Ovary (tissue), 3 donors: ENCODE data around the gene CSMD2.

Source experiments
- EP300 ChIP-seq: sonication (generic); formaldehyde crosslinking; IDR thresholded peaks from one replicate; pipeline ENCODE4 v1.6.1; 2017; ENCODE audit warnings: antibody characterized with exemption
- POLR2A ChIP-seq: fragments of 450-650 bp; IDR thresholded peaks from one replicate; pipeline ENCODE4 v1.6.1; 2017; ENCODE audit warnings: antibody characterized with exemption, mild to moderate bottlenecking, moderate library complexity
- TF ChIP-seq, protein P1 (sequence below), 3 donors: fragments of 450-650 bp in 2 of 3; fragments of 200-600 bp in 1 of 3; IDR thresholded peaks; one replicate each; pipeline versions ENCODE4 v1.5.1 to v1.8.0; 2016 to 2022; ENCODE audit warnings: antibody characterized with exemption in 3 of 3, mild to moderate bottlenecking in 1 of 3
- donor health status: DM: no; HTN: no; CAD: no.

GRCh38 chr1:33997127-33998036, 167.6 kb downstream of the CSMD2 start:
- TF ChIP-seq, protein P1, sequence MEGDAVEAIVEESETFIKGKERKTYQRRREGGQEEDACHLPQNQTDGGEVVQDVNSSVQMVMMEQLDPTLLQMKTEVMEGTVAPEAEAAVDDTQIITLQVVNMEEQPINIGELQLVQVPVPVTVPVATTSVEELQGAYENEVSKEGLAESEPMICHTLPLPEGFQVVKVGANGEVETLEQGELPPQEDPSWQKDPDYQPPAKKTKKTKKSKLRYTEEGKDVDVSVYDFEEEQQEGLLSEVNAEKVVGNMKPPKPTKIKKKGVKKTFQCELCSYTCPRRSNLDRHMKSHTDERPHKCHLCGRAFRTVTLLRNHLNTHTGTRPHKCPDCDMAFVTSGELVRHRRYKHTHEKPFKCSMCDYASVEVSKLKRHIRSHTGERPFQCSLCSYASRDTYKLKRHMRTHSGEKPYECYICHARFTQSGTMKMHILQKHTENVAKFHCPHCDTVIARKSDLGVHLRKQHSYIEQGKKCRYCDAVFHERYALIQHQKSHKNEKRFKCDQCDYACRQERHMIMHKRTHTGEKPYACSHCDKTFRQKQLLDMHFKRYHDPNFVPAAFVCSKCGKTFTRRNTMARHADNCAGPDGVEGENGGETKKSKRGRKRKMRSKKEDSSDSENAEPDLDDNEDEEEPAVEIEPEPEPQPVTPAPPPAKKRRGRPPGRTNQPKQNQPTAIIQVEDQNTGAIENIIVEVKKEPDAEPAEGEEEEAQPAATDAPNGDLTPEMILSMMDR (IDR thresholded peaks at IDR 0.05): no peak
- TF ChIP-seq EP300: no peak
- TF ChIP-seq POLR2A: no peak
